Measurements from ENCODE around the gene NACA.

- TF ChIP-seq, protein P1, sequence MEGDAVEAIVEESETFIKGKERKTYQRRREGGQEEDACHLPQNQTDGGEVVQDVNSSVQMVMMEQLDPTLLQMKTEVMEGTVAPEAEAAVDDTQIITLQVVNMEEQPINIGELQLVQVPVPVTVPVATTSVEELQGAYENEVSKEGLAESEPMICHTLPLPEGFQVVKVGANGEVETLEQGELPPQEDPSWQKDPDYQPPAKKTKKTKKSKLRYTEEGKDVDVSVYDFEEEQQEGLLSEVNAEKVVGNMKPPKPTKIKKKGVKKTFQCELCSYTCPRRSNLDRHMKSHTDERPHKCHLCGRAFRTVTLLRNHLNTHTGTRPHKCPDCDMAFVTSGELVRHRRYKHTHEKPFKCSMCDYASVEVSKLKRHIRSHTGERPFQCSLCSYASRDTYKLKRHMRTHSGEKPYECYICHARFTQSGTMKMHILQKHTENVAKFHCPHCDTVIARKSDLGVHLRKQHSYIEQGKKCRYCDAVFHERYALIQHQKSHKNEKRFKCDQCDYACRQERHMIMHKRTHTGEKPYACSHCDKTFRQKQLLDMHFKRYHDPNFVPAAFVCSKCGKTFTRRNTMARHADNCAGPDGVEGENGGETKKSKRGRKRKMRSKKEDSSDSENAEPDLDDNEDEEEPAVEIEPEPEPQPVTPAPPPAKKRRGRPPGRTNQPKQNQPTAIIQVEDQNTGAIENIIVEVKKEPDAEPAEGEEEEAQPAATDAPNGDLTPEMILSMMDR (IDR thresholded peaks at IDR 0.05; ENCODE audit: low read depth, low read length, poor library complexity, severe bottlenecking): no peak
- no peak for TF ChIP-seq EZH2phosphoT487 (IDR thresholded peaks at IDR 0.05; ENCODE audit: borderline replicate concordance, low read length)
Observed at GRCh38 chr12:56718149-56718548, 7.0 kb downstream of the NACA start.
